Measurements from ENCODE around the gene SRC.

Gene SRC

GRCh38 chr20:37315021-37315451, 30.9 kb upstream of the SRC start:
- DNase-seq (ENCODE audit: low spot score): no peak

DNA sequence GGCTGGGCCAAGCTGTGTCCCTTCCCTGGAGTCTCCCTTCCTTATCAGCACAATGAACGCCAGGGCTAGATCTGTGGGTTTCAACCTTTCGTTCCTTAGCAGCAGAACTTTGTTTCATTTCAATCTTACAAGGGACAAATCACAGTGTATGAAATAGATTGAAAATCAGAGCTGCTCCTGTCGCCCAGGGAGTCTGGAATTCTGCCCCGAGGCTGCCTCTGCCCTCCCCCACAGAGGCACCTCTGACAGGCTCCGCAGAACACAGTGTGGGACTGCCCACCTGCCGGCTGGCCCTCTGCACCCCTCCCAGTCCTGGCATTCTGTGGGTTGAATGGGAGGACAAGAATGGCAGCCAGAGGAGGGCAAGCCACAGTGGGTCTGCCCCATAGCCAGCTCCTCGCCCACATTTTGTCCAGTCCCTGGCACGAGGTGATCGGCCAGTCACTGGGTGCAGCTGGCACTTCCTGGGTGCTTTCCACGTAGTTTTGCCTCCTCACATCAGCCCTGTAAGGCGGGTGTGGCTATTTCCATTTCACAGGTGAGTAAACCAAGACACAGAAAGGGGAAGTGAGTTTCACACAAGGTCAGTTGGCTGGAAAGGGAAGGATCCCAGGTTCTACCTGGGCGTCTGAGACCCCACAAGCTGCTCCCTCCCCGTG, 30.4 kb upstream of the SRC start:
- DNase-seq (ENCODE audit: low spot score): no peak

DNA sequence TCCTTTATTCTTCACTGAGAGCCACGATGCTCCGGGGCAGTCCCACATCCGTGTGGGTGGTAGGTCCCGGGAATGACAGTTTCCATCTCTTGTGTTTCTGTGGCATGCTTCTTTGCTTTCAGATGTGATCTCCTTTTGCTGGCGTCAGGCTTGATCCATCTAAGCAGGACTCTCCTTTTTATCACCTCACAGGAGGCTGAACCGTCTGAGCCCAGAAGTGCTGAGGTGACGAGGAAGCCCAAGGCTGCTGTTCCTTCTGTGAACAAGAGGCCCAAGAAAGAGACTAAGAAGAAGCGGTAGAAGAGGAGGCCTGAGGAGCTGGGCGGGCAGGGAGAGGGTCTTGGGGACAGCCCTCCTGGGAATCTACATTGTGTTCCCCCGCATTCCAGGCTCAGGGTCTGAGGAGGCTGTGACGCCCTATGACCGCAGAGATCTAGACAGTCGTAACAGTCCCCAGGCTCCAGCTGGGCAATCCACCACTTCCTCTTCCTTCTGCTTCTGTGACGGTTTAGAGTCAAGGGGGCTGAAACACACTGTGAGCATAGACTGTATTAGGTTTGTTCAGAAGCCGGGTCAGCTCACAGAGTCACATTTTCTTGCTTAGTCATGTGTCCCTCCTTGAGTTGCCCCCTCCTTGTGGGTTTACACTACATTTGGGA, 29.7 kb upstream of the SRC start:
- no peak for DNase-seq (ENCODE audit: low spot score)

GRCh38 chr20:37316775-37317170, 29.2 kb upstream of the SRC start:
- no peak for DNase-seq (ENCODE audit: low spot score)

GRCh38 chr20:37317316-37317715, 28.6 kb upstream of the SRC start:
- DNase-seq (ENCODE audit: low spot score): no peak

- no peak for DNase-seq (ENCODE audit: low spot score)
Observed at GRCh38 chr20:37317994-37318640, 27.8 kb upstream of the SRC start.

DNA sequence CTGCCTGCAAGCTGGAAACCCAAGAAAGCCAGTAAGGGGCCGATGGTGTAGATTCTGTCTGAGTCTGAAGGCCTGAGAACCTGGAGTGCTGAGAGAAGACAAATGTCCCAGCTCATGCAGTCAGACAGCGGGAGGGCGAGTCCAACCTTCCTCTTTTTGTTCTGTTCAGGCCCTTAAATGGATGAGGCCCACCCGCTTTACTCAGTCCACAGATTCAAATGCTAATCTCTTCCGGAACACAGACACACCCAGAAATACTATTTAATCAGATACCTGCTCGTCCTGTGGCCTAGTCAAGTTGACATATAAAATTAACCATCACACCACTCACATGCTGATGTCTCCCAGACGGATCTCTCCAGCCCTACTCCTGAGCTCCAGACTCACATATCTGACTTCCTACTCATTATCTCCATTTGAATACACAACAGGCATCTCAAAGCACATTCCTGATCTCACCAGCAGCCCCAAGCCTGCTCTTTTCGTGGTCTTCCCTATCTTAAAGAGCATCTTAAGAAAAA, 26.7 kb upstream of the SRC start:
- no peak for DNase-seq (ENCODE audit: low spot score)

- DNase-seq (ENCODE audit: low spot score): peak; percentile 21
Observed at GRCh38 chr20:37323985-37324384, 22.0 kb upstream of the SRC start.

GRCh38 chr20:37325206-37325605, 20.7 kb upstream of the SRC start:
- DNase-seq (ENCODE audit: low spot score): no peak

GRCh38 chr20:37326666-37327065, 19.3 kb upstream of the SRC start:
- DNase-seq (ENCODE audit: low spot score): no peak

DNA sequence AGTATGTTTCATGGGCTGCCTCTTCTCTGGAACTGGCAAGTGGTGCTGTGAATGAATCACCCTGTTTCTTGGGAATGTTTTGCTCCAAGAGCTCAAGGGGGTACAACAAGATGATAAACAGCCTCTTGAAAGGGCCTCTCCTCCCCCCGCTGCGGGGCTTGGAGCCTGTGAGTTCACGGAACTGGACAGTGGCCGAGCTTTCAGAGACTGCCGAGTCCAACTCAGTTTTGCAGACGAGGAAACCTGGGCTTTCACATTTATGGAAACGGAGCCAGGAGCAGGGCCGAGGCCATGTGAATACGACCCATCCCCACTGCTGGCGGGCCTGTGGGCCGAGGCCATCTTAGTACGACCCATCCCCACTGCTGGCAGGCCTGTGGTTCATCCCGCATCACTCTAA, 18.2 kb upstream of the SRC start:
- DNase-seq (ENCODE audit: low spot score): no peak

- no peak for DNase-seq (ENCODE audit: low spot score)
Observed at GRCh38 chr20:37328149-37328945, 17.6 kb upstream of the SRC start.

- DNase-seq (ENCODE audit: low spot score): no peak
Observed at GRCh38 chr20:37329481-37330165, 16.3 kb upstream of the SRC start.

DNA sequence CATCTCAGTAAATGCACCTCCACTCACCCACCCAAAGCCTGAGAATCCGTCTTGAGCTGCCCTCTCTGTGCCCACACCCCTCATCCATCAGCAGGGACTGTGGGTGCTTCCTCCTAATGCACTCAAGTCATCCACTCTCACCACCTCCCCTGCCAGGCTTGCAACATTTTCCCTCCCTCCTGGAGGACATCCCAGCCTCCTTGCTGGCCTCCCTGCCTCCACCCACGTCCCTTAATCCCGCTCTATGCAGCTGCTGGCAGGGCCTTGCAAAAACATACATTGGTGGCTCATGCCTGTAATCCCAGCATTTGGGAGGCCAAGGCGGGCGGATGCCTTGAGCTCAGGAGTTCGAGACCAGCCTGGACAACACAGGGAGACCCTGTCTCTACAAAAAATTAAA, 15.6 kb upstream of the SRC start:
- no peak for DNase-seq (ENCODE audit: low spot score)

DNA sequence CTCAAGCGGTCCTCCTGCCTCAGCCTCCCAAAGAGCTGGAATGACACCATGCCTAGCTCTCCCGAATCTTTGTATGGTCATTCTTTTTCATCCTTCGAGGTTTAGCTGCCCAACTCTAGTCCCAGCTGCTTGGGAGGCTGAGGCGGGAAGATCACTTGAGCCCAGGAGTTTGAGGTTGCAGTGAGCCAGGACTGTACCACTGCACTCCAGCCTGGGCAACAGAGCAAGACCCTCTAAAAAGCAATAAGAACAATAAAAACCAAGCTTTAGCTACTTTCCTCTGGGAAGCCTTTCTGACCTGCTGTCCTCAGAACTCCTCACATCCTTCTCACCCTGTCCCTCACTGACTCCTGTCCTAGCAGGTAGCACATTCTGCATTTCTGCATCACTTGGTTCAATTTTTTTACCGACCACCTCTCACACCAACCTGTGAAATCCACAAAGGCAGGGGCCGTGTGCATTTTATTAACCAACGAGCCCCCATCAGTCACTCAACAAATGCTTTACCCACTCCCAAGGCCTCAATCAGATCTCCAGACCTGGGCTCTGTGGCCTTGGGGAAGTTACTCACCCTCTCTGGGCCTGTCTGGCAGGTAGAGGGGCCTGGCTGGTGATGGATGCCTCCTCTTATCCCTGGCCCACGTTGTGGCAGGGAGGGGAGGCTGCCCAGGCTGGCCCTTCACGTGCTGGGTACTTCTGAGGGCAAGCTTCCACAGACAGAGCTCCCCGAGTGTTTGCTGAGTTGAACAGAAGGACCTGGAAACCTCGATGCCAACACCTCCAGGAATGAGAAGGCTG, 14.7 kb upstream of the SRC start:
- DNase-seq (ENCODE audit: low spot score): no peak

GRCh38 chr20:37333130-37333847, 12.7 kb upstream of the SRC start:
- DNase-seq (ENCODE audit: low spot score): no peak

- no peak for DNase-seq (ENCODE audit: low spot score)
Observed at GRCh38 chr20:37333848-37334318, 12.1 kb upstream of the SRC start.

DNA sequence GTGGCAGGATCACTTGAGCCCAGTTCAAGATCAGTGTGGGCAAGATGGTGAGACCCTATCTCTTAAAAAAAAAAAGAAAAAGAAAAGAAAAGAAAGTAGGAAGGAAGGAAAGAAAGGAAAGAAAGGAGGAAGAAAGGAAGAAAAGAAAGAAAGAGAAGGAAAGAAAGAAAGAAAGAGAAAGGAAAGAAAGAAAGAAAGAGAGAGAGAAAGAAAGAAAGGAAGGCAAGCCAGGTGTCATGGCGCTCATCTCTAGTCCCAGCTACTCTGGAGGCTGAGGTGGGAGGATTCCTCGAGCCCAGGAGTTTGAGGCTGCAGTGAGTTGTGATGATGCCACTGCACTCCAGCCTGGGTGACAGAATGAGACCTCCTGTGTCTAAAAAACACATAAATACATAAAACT, 11.5 kb upstream of the SRC start:
- DNase-seq (ENCODE audit: low spot score): no peak

GRCh38 chr20:37335642-37336368, 10.1 kb upstream of the SRC start:
- no peak for DNase-seq (ENCODE audit: low spot score)

Measured in kidney capillary endothelial cell (primary cell).